ENCODE results near the gene C1orf52.
A peak's percentile ranks its signal among the peaks of the same experiment; 100 is the strongest.
"Not testable (repeated sequence)": the region's sequence is repeated elsewhere in the genome, so short reads cannot be mapped to it uniquely, and the experiment has no call there.

C1orf52 gene

DNA sequence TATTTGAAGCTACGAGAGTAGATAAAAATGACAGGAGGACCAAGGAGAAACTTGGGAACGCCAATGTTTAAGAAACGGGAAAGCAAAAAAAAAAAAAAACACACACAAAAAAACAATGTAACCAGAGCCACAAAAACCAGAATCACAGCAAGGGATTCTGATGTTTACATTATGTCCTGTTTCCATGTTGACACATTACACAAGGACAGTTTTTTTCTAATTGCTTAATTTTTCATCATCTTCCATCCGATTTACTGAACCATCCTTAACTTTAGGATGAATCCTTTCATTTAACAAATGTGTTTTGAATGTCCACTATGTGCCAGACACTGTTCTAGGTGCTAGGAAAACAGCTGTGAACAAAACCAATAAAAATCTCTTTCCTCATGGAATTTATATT is 18.3 kb upstream of the C1orf52 start:
- DNase-seq, result no peak

DNA sequence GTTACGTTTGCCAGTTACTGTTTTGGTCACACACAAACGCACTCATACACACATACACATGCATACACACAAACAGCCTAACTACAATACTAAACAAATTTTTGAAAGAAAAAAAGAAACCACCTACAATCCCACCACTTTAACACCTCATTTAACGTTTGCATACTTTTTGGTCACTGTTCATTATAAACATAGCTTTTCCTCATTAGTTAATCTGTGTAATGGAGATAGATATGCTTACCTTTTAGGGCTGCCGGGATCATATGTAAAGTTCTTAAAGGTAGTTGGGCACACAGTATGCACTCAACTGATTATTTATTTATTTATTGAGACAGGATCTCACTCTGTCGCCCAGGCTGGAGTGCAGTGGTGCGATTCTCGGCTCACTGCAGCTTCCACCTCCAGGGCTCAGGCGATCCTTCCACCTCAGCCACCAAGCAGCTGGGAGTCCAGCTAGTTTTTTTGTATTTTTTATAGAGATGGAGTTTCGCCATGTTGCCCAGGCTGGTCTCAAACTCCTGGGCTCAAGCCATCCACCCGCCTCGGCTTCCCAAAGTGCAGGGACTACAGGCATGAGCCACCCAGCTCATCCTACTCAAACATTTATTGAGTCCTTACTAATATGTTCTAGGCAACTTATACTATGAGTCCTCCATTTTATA is 17.6 kb upstream of the C1orf52 start:
- DNase-seq, result no peak

- peak; percentile 96 to 97 for DNase-seq
Measured at GRCh38 chr1:85276215-85276977, 16.9 kb upstream of the C1orf52 start, which contains the start of gene BCL10. Gene BCL10 (minus strand): TSS chr1:85276632. CDS start chr1:85276352, 280 bp downstream.

DNA sequence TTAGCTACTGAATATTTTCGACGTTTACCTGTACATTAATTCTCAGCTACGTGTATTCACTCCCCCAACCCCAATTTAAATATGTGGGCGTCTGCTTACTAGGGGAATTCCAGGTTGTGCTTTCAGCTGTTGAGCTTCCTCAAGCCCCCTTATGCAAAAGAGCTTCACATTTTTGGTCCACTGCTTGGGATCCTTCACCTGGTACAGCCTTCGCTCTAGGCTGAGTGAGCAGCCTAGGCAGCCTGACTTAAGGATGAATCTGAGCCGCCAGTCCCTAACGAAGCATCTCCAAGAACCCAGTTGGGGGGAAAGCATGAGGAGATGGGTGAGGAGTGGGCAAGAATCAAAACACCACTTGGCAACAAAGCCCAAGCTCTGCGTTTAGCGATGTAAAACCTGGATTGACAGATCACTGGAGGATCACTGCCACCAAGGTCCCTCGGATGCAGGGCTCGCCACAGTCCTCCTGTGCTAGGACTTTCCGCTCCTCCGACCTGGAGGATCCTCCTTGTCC is 16.3 kb upstream of the C1orf52 start:
- peak in 1 of 2 donors; percentile 37 for DNase-seq

DNA sequence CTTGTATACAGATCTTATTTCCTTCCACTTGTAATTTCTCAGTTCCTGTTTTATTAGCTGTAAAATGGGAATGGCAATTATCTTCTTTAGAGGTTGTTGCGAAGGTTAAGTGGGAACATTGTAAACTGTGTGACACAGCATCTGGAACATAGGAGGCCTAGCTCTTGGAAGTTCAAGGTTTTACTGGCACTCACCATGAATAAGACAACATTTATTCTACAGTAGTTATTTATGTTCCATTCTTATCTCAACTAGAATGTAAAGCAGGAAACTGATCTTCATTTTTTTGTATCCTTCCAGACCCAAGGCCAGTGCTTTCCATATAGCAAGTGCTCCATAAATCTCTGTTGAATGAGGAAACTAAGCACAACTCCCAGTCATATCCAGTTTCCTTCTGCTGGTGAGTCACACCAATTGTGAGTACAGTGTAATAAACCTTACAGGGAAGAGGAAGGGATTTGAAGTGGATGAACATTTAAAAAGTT is 15.5 kb upstream of the C1orf52 start:
- no peak for DNase-seq

- DNase-seq, result no peak
Measured at GRCh38 chr1:85273397-85273796, 13.9 kb upstream of the C1orf52 start.

DNA sequence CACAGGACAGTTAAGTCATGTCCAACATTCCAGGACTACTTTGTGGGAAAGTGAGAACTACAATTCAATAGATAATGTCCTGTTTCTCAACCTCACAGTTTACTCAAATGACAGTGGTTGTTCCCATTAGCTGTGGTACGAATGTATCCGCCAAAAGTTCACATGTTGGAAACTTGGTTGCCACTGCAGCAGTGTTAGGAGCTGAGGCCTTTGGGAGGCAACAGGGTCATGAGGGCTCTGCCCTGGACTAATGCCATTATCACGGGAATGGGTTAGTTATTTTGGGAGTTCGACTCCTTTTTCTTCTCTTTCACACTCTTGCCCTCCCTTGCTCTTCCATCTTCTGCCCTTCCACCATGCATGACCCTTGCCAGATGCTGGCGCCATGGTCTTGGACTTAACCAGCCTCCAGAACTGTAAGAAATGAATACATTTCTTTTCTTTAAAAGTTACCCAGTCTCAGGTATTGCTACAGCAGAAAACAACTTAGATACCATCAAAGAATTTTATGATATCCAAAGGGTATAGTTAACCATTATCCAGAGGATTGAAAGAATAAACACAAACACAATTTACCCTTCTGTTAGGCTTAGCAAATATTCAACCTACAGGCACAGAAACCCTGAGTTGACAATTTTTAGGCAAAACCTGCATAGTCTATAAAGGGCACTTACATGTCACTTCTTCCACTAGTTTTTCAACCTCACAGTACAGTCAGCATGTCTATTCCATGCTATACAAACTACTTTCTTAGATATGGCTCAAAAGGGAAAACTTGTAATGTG is 9.5 kb upstream of the C1orf52 start:
- DNase-seq, result no peak

- DNase-seq, result no peak
Measured at GRCh38 chr1:85267313-85267712, 7.9 kb upstream of the C1orf52 start.

DNA sequence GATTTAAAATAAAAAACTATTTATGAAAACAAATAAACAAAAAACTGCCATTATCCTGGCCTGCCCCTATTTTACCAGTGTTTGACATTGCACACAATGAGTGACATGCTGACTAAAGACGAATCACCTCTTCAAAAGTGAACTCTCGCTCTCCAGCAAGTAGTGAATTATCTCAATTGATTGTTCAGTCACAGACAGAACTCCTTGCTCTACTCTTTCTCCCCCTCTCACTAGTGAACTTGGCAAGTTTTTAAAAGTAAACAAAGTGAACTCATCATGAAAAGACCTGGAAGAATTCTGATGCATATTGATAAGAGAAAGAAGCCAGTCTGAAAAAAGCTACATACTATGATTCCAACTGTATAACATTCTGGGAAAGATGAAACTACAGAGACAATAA is 4.7 kb upstream of the C1orf52 start:
- no peak for DNase-seq

DNA sequence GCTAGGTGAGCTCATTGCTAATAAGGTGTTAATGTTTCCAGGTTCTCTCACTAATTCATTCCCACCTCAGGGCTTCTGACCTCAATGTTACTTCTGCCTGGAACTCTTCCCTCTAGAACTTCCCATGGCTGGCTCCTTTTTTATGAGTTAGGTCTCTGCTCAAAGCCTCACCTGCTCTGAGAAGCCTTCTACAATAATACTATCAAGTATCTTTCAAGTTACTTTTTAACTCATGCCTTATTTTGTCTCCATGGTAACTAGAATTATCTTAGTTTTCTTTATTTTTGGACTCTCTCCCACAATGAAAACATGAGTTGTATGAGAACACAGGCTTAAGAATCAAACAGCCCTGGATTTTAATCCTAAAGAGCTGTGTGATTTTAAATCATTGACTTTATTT is 3.5 kb upstream of the C1orf52 start:
- DNase-seq, result no peak

- no peak for DNase-seq
Measured at GRCh38 chr1:85259912-85260274, 431 bp upstream of the C1orf52 start.

- DNase-seq, result no peak
Measured at GRCh38 chr1:85258536-85259117, 835 bp downstream of the C1orf52 start.

- not testable (repeated sequence) for DNase-seq
Measured at GRCh38 chr1:85249042-85249441, 10.4 kb downstream of the C1orf52 start.

DNA sequence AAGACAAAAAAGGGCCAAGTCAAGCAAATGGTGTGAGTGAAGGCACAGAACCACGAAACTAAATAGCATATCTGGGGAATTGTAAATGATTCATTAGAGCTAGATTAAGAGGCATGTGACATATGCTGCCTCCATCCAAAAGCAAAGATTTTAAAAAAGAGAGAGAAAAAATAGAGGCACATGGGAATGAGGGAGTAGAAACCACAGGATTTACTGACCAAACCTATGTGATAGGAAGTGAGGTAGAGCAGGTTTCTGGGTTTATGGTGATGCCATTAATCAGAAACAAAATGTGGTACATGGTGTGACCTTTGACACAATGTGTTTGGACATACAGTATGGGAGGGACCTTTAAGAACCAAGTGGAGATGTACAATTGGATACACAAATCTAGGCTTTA is 13.6 kb downstream of the C1orf52 start:
- DNase-seq, result no peak

GRCh38 chr1:85245456-85245855 is 14.0 kb downstream of the C1orf52 start:
- DNase-seq, result no peak

DNA sequence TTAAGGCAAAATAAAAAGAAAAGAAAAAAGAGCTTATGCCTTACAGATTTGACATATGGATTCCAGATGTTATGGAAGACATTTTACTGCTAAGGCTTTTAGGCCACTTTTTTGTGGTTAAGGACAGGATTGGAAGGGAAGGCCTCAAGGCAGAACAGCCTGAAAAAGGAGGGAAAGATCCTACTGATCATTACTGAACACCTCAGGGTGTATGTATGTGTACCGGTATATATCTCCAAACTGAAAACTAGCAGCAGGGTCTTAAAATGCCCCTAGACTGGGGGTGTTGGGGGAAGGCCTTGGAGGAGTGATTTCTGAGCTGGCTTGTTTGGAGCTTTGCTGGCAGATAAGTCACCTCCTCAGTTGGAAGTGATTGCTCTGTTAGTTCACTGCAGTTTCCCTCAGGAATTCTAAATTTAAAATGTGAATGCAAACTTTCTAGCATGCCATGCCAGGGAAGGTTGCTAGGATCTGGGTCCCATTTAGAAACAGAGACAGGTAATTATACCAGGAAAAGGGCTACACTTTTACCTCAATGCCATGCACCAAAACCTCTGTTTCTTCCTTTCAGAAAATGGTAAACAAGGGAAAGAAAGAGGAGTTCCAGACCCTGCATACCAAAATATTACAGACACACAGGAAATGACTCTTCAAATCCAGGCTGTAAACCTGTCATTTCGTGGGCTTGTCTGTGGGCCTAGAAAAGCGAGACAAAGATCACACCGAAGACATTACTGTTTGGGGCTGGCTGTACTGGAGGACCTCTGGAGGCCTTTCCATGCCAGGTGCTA is 15.0 kb downstream of the C1orf52 start:
- DNase-seq, result no peak

DNA sequence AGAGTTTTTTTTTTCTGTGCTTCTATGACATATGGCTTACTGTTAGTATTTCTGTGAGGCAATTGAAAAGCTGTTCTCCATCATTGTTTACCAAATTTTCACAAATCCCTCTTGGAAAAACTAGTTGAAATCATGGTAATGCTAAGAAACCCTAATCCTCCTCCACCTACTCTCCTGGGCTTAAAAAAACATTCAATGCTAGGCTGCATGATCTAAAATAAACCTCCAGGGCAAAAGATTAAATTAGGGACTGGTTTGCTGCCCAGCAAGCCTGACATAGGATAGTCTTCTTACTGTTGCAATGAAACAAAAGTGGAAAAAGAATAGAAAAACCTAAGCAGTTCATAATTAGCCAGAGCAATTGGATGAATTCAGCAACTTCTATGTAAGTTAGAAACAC is 16.1 kb downstream of the C1orf52 start:
- DNase-seq, result no peak

DNA sequence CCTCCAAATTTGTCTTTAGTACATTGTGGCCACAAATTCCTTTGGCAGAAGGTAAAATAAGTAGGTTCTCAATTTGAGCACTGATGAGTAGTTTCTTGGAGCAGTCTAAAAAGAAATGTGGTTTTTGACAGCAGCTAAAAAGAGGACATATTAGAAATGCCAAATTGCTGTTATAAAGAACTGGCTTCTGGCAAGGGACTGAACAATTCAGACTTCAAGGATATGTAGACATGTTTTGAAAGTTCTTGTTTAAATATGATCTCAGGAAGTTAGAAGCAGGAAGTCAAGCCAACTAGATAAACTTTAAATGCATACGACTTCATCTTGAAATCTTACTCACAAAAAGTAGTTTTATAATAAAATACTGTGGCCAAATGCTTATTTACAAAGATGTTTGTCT is 18.8 kb downstream of the C1orf52 start:
- DNase-seq, result no peak

GRCh38 chr1:85240174-85240601 is 19.3 kb downstream of the C1orf52 start:
- no peak for DNase-seq

GRCh38 chr1:85237613-85238012 is 21.8 kb downstream of the C1orf52 start:
- no peak for DNase-seq

DNA sequence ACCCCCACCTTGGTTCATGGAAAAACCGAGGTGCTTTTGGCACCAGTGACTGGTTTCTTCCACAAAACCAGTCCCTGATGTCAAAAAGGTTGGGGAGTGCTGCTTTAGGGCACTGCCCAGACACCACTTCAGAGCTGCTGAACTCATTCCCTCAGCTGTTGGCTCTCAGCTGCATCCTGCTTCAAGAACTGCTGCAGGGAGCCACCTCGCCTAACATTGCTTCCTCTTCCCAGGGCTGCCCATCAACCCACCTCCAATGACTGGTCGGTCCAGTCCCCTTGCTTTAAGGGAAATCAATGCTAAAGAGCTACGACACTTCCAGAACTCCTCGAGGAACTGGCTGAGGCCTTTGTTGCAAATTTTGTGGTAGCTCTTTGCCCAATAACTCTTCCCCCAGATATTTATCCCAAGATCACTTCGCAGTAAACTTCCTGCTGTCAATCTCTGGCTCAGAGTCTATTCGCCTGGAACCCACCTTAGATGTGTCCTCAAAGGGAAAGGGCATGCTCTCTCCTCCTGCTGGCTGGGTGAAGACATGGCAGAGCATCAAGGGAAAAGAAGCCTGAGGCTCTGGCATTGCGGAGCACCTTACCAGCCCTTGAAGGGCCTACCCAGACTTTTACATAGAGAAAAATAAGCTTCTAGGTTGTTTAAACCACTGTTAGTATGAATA is 29.0 kb downstream of the C1orf52 start:
- DNase-seq, result no peak

Data from stimulated activated CD4-positive, alpha-beta T cell treated with anti-CD3 and anti-CD28 coated beads, Interleukin-2, amount 100 ng/mL, for 24 hours (primary cell).